AG04449 (cell line): Measurements from ENCODE around the gene LRWD1.
A peak's percentile ranks its signal among the peaks of the same experiment; 100 is the strongest.

ENCODE experiments used
- CTCF ChIA-PET: fragments of 350-600 bp; formaldehyde crosslinking; extraction: SDS; loops from one replicate; lab custom pipeline; 2021; ENCODE audit warnings: antibody characterized with exemption; lab: Yijun Ruan, JAX
- POLR2A ChIA-PET: fragments of 400-600, 350-600 bp; formaldehyde crosslinking; extraction: SDS; loops from one replicate; lab custom pipeline; 2020; ENCODE audit warnings: antibody characterized with exemption, inconsistent platforms; lab: Yijun Ruan, JAX
- DNase-seq: peaks from one replicate; pipeline ENCODE4 v3.0.0-alpha.2; 2010; ENCODE audit warnings: low read depth, low spot score
- H3K4me3 ChIP-seq: 2 replicates; pipeline ENCODE4 v1.5.1; 2011; ENCODE audit warnings: low read depth, mild to moderate bottlenecking, control low read depth, low read length
- TF ChIP-seq, protein P1 (sequence below): IDR thresholded peaks from one replicate; pipeline ENCODE4 v1.5.1; 2011; ENCODE audit warnings: mild to moderate bottlenecking, moderate library complexity, low read length, control low read depth, inconsistent platforms; ENCODE audit not compliant: insufficient read depth; ENCODE audit errors: missing control alignments

LRWD1 gene

DNA sequence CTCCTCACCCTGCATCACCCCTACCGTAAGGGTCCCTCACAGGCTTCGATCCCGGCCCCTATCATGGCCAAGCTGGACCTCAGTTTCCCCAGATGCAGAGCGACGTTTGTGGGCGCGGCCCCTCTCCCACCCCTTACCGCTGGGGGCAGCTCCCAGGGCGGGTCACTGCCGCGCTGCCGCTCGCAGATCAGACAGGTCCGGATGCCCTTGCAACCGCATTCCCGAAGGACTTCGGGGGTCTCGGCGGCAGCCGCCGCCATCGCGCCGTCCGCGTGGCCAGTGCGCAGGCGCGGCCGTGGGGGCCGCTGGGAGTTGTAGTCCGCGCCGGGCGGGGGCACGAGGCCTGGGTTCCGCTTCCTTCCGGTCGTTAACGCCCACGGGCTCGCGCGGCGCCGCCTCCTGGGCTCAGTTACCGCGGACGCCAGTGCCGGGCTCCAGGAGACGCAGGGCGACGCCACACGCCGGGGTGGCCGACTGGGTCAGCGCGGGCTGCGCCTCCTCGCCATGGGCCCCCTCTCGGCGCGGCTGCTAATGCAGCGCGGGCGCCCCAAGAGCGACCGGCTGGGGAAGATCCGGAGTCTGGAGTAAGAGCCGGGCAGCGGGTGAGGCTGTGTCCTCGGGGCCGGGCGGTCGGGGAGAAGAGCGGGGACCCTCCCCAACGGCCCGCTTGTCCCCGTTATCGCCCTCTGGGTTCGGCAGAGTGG lies at the start of gene LRWD1, which contains the start of gene ALKBH4:
Gene LRWD1 (plus strand): TSS at position 408 of the 704 bp plus-strand sequence. CDS start 97 bp downstream, at position 505.
Gene ALKBH4 (minus strand): TSS at position 287 of the 704 bp plus-strand sequence. CDS start 27 bp downstream, at position 260.
- POLR2A ChIA-PET = interaction anchor here (0.6 to 0.9 kb wide), 3 partner anchors 9 to 31 kb away, joined by 3 to 5 read pairs (median 5); no protein-coding TSS in a partner anchor
- DNase-seq = no peak
- TF ChIP-seq, protein P1, sequence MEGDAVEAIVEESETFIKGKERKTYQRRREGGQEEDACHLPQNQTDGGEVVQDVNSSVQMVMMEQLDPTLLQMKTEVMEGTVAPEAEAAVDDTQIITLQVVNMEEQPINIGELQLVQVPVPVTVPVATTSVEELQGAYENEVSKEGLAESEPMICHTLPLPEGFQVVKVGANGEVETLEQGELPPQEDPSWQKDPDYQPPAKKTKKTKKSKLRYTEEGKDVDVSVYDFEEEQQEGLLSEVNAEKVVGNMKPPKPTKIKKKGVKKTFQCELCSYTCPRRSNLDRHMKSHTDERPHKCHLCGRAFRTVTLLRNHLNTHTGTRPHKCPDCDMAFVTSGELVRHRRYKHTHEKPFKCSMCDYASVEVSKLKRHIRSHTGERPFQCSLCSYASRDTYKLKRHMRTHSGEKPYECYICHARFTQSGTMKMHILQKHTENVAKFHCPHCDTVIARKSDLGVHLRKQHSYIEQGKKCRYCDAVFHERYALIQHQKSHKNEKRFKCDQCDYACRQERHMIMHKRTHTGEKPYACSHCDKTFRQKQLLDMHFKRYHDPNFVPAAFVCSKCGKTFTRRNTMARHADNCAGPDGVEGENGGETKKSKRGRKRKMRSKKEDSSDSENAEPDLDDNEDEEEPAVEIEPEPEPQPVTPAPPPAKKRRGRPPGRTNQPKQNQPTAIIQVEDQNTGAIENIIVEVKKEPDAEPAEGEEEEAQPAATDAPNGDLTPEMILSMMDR = peak; percentile 19
- H3K4me3 ChIP-seq = peak within 1 kb of the TSS; percentile 99
- CTCF ChIA-PET = interaction anchor here (0.8 to 5.0 kb wide), 11 partner anchors 8 to 187 kb away, joined by 3 to 25 read pairs (median 4); no protein-coding TSS in a partner anchor

DNA sequence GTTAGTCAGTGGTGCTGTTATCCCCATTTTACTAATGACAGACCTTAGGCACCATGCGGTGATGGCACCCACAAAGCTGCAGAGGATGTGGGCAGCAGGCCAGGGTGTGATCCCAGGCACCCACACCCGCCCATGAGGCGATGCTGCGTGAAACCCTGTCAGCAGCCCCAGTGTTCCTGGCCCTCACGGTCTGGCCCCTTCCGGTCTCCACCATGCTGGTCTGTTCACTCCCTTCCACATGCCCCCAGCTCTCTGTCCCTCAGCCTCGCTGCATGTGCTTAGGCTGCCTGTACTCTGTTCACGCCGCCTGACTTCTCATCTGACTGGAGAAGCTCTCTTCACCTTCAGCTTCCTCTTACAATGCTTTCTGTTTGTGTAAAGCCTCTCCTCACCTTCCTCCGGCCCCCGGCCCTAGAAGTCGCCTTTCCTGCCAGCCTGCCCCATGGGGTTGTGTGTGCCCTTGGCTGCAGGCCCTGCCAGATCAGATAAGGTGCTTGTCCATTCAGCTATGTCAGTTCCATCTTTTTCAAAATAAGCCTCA lies 49.0 kb upstream of the LRWD1 start:
- TF ChIP-seq, protein P1 = no peak
- ChIA-PET POLR2A (no interaction called here), CTCF (interaction anchor here (0.8 to 1.3 kb wide), 4 partner anchors 10 to 24 kb away, joined by 3 to 5 read pairs (median 4); no protein-coding TSS in a partner anchor)
- no peak overlapping the region for H3K4me3 ChIP-seq
- no peak for DNase-seq

DNA sequence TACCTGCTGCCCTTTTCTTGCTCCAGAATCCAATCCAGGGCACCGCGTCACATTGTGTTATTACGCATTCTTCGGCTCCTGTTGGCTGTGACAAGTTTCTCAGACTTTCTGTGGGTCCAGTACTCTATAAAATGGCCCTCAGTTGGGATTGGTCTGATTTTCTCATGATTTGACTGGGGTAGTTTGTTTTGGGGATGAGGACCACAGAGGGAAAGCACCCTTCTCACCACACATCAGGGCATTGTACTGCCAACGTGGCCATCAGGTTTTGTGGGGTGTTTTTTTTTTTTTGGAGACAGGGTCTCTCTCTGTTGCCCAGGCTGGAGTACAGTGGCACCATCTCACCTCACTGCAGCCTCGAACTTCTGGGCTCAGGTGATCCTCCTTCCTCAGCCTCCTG lies 48.4 kb upstream of the LRWD1 start:
- no peak overlapping the region for H3K4me3 ChIP-seq
- TF ChIP-seq, protein P1 = no peak
- no peak for DNase-seq
- CTCF ChIA-PET = interaction anchor here (0.6 to 1.3 kb wide), 3 partner anchors 12 to 25 kb away, joined by 3 to 5 read pairs (median 3); no protein-coding TSS in a partner anchor
- POLR2A ChIA-PET = no interaction called here

DNA sequence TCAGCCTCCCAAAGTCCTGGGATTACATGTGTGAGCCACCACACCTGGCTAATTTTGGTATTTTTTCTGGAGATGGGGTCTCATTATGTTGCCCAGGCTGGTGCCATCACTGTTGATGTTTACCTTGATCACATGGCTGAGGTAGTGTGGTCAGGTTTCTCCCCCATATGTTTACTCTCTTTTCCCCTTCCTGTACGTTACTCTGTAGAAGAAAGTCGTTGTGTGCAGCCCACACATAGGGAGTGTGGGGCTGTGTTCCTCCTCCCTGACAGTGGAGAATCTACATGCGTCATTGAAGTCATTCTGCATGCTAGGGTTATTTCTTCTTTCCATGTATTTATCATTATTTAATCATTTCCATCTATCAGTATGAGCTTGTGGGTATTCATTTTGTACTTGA lies 47.7 kb upstream of the LRWD1 start:
- ChIA-PET CTCF (interaction anchor here (2.0 kb wide), 2 partner anchors 8 to 12 kb away, joined by 5 to 20 read pairs; no protein-coding TSS in a partner anchor), POLR2A (no interaction called here)
- no peak for DNase-seq
- TF ChIP-seq, protein P1 = no peak
- H3K4me3 ChIP-seq = no peak overlapping the region

DNA sequence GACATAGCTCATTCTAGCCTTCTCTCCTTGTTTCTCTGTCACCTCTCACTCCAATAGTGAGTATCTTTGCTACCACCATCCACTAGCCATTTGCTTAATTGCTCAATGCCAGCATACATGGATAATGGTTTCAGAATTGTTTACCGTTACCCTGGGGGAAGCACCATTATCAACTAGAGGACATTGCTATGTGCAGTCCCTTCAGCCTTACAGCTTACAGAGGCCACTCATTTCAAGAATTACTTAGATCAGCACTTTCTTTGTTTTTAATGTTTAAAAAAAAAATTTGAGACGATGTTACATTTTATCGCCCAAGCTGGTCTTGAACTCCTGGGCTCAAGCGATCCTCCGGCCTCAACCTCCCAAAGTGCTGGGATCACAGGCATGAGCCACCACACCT lies 46.2 kb upstream of the LRWD1 start:
- ChIA-PET POLR2A (no interaction called here), CTCF (interaction anchor here (2.0 kb wide), 2 partner anchors 10 to 14 kb away, joined by 5 to 20 read pairs; no protein-coding TSS in a partner anchor)
- no peak overlapping the region for H3K4me3 ChIP-seq
- no peak for DNase-seq
- TF ChIP-seq, protein P1 = no peak

DNA sequence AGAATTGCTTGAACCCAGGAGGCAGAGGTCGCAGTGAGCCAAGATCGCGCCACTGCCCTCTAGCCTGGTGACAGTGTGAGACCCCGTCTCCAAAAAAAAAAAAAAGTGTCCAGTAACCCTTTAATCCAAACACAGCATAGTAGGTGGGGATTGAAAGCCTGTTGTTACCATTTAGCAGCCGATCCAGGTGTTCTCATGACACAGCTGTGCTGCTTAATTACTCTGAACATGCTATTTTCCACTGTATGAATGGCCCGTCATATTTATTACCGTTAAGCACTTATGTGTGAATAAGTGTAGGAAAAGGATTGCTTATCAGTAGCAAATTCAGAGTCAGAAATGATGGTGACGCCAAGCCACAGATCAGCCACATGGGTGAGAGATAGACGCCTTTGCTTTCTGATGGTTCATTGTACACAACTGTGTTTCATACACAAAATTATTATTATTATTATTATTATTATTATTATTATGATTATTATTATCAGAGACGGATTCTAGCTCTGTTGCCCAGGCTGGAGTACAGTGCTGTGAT lies 43.0 kb upstream of the LRWD1 start:
- TF ChIP-seq, protein P1 = no peak
- POLR2A ChIA-PET = no interaction called here
- H3K4me3 ChIP-seq = no peak overlapping the region
- DNase-seq = no peak
- CTCF ChIA-PET = interaction anchor here (0.9 kb wide), 1 partner anchor 819 kb away, joined by 3 read pairs; no protein-coding TSS in a partner anchor
